ENCODE results near the gene DEAF1. TPM values are rescaled to one million over a fixed set of nuclear protein-coding genes. Genes with fewer than 3 reads are reported as not detected.

DEAF1 gene
- total and polyA plus RNA-seq, 2 of the 13 experiments (the other 11 are each of a cell fraction or from before 2014, with no cell fraction given), result 22.3 to 29.6 TPM

GRCh38 chr11:727859-728748, 33.1 kb upstream of the DEAF1 start (continued):
- TF ChIP-seq TCF12 (IDR thresholded peaks at IDR 0.05), result no peak
- 0 out of 2 replicates have a peak, but pooled peaks have one; percentile 46 for TF ChIP-seq TCF12 (CRISPR knock-in tag; IDR thresholded peaks at IDR 0.05)
- TF ChIP-seq POLR2G (IDR thresholded peaks at IDR 0.05; ENCODE audit: low read depth, low read length), result peak; percentile 52
- peak; percentile 21; the same call in 1 of the 2 replicates for TF ChIP-seq ZNF263 (CRISPR knock-in tag; IDR thresholded peaks at IDR 0.05)
- TF ChIP-seq ZNF430 (CRISPR knock-in tag; IDR thresholded peaks at IDR 0.05), result peak; percentile 74; the same call in 1 of the 2 replicates
- no peak for TF ChIP-seq ZNF746 (CRISPR knock-in tag; IDR thresholded peaks at IDR 0.05)
- TF ChIP-seq MAFG (CRISPR knock-in tag; IDR thresholded peaks at IDR 0.05), result no peak
- TF ChIP-seq TBL1XR1 (IDR thresholded peaks at IDR 0.05; ENCODE audit: borderline replicate concordance, low read length, partially characterized antibody), result no peak
- TF ChIP-seq HIVEP1 (CRISPR knock-in tag; IDR thresholded peaks at IDR 0.05), result peak; percentile 80; the same call in 1 of the 2 replicates
- 0 out of 2 replicates have a peak, but pooled peaks have one; percentile 25 for TF ChIP-seq ZIK1 (CRISPR knock-in tag; IDR thresholded peaks at IDR 0.05; ENCODE audit: borderline replicate concordance, low read depth)
- 0 out of 2 replicates have a peak, but pooled peaks have one; percentile 73 for TF ChIP-seq ZFP36L1 (CRISPR knock-in tag; IDR thresholded peaks at IDR 0.05)
- TF ChIP-seq KAT8 (CRISPR knock-in tag; IDR thresholded peaks at IDR 0.05), result peak; percentile 52; the same call in 1 of the 2 replicates
- peak; percentile 62 for TF ChIP-seq HNRNPLL (IDR thresholded peaks at IDR 0.05; ENCODE audit: low read depth, low read length, poor library complexity, severe bottlenecking)
- TF ChIP-seq ZMYM3 (CRISPR knock-in tag; IDR thresholded peaks at IDR 0.05), result peak; percentile 11; the same call in 1 of the 2 replicates
- no peak for TF ChIP-seq REXO4 (CRISPR knock-in tag; IDR thresholded peaks at IDR 0.05; ENCODE audit: borderline replicate concordance)
- TF ChIP-seq ZNF343 (CRISPR knock-in tag; IDR thresholded peaks at IDR 0.05), result peak; percentile 32; the same call in 1 of the 2 replicates
- no peak for TF ChIP-seq ZNF570 (CRISPR knock-in tag; IDR thresholded peaks at IDR 0.05; ENCODE audit: borderline replicate concordance)
- peak; percentile 36; the same call in 1 of the 2 replicates for TF ChIP-seq ZNF614 (CRISPR knock-in tag; IDR thresholded peaks at IDR 0.05; ENCODE audit: borderline replicate concordance)
- TF ChIP-seq SNAI1 (CRISPR knock-in tag; IDR thresholded peaks at IDR 0.05; ENCODE audit: borderline replicate concordance), result peak; percentile 76; the same call in 1 of the 2 replicates
- TF ChIP-seq MZF1 (CRISPR knock-in tag; IDR thresholded peaks at IDR 0.05; ENCODE audit: borderline replicate concordance), result no peak
- TF ChIP-seq RELA (CRISPR knock-in tag; IDR thresholded peaks at IDR 0.05), result peak; percentile 68; the same call in 1 of the 2 replicates
- TF ChIP-seq HNRNPL (IDR thresholded peaks at IDR 0.05; ENCODE audit: low read depth, low read length), result peak; percentile 99
- TF ChIP-seq ZNF280B (CRISPR knock-in tag; IDR thresholded peaks at IDR 0.05; ENCODE audit: borderline replicate concordance), result peak; percentile 71; the same call in 1 of the 2 replicates
- 0 out of 2 replicates have a peak, but pooled peaks have one; percentile 18 for TF ChIP-seq PPARG (CRISPR knock-in tag; conservative IDR thresholded peaks at IDR 0.05)
